ENCODE results near the gene SLC26A8.

GRCh38 chr6:36039112-36039511 is 14.7 kb upstream of the SLC26A8 start:
- no peak for TF ChIP-seq POLR2A (IDR thresholded peaks at IDR 0.05)
- TF ChIP-seq, protein P1, sequence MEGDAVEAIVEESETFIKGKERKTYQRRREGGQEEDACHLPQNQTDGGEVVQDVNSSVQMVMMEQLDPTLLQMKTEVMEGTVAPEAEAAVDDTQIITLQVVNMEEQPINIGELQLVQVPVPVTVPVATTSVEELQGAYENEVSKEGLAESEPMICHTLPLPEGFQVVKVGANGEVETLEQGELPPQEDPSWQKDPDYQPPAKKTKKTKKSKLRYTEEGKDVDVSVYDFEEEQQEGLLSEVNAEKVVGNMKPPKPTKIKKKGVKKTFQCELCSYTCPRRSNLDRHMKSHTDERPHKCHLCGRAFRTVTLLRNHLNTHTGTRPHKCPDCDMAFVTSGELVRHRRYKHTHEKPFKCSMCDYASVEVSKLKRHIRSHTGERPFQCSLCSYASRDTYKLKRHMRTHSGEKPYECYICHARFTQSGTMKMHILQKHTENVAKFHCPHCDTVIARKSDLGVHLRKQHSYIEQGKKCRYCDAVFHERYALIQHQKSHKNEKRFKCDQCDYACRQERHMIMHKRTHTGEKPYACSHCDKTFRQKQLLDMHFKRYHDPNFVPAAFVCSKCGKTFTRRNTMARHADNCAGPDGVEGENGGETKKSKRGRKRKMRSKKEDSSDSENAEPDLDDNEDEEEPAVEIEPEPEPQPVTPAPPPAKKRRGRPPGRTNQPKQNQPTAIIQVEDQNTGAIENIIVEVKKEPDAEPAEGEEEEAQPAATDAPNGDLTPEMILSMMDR (IDR thresholded peaks at IDR 0.05): no peak
- TF ChIP-seq EP300 (IDR thresholded peaks at IDR 0.05): no peak
